ENCODE data around the gene TMUB2. TPM values are rescaled to one million over a fixed set of nuclear protein-coding genes. Genes with fewer than 3 reads are reported as not detected.

Gene TMUB2
- total RNA-seq (2014; rRNA removed; shearing (Covaris generic)) = 23.2 and 27.8 TPM in 2 replicates

DNA sequence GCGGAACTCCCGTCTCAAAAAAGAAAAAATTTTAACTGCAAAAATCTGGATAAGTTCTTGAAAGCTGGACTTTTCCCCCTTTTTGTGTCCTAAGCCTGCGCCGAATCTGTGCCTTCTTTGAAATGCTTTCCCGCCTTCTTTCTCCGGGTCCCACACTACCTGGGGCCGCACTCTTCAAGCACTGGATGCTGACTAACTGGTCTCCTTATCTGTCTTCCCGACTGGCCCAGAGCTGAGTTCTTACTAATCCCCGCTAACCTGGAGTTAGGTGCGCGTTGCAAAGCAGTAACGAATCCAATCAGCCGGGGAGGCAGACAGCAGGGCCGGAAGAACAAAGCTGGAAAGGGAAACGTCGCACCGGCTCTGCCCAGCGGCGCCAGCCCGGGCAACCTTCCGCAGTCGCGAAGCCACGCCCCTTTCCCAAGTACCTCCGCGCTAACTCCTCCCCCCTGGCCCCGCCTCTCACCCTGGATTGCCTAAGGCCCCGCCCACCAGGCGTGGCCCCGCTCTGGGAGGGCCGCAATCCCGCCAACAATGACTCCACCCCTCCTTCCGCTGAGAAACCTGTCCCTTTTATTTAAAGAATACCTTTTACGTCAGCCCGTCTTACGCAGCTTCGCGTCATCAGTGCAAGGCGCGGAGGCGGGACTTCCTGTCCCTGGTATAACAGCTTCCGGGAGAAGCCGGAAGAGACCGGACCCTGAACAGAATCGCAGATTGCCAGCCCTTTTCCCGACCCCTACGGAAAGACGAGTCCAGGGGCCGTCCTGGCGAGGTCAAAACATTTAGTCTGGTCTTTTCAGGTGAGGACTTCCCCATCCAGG is at the start of gene TMUB2:
TMUB2 (plus strand) TSS at position 666 of the 824 bp plus-strand sequence. CDS start 737 bp downstream, outside the sequence.

DNA sequence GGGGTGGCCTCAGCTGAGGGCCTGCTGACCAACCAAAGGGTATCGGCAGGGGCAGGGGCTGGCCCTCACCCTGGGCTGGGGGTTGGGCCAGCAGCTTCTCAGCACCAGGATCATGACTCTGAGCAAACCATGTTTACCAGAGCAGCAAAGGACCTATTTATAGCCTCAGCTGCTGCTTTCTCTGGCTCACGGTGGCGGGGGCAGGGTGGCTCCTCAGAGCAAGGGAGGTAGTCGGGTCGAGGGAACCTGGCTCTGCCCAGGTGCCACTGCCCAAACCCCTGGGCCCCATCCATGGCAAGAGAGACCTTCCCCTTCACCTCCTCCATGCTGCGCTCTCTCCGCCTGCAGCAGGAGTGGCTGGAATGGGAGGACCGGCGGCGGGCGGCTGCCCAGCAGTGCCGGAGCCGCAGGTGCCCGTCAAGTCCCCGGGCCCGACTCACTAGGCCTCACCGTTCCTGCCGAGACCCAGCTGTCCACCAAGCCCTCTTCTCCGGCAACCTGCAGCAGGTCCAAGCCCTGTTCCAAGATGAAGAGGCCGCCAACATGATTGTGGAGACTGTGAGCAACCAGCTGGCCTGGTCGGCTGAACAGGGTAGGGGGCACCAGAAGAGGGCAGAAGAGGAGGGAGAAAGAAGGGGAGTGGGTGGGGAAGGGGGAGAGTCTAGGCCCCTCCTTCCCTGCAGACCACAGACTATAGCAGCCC is 16.1 kb upstream of the TMUB2 start, which contains the start of gene ASB16:
ASB16 (plus strand) TSS at position 206 of the 703 bp plus-strand sequence; CDS start at position 292, 86 bp downstream.

DNA sequence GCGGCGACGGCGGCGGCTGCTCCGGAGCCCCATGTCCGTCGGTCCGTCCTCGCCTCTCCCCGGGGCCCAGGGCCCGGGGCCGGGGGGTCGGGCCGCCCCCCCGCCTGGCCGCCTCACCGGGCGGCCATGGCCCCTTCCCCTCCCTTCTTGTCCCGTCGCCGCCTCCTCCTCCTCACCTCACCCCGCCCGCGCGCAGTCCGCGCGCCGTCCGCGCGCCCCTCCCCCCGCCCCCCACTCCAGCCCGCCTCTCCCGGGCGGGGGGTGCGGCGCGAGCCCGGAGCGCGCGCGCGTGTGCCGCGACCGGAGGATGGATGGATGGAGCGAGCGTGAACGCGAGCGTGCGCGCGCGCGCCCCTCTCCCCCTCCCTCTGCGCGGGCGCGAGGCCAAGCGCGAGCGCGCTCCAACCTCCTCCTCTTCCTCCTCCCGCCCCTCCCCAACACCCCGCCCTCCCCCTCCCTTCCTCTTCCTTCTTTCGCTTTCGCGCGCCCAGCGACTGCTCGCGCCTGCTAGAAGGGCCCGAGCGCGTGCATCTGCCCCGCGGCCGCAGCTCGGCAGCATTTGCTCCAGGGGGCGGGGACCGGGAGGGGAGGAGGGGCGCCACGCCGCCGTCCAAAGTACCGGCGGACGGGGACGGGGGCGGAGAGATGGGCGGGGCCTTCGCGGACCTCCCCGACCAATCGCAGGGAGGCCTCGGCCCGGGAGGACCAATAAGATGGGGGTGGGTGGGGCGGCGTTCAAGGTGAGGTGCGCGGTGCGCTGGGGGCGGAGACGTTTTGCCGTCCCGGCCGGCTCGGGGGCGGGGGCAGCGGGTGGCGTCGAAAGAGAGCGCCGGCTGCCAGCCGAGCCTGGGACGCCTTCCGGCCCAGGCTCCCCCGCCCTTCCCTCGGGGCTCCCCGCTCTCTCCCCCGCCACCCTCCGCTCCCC is 13.0 kb downstream of the TMUB2 start, which contains the start of gene ATXN7L3:
ATXN7L3 (minus strand) TSS at position 332 of the 925 bp plus-strand sequence. CDS start 1,814 bp downstream, outside the sequence.

DNA sequence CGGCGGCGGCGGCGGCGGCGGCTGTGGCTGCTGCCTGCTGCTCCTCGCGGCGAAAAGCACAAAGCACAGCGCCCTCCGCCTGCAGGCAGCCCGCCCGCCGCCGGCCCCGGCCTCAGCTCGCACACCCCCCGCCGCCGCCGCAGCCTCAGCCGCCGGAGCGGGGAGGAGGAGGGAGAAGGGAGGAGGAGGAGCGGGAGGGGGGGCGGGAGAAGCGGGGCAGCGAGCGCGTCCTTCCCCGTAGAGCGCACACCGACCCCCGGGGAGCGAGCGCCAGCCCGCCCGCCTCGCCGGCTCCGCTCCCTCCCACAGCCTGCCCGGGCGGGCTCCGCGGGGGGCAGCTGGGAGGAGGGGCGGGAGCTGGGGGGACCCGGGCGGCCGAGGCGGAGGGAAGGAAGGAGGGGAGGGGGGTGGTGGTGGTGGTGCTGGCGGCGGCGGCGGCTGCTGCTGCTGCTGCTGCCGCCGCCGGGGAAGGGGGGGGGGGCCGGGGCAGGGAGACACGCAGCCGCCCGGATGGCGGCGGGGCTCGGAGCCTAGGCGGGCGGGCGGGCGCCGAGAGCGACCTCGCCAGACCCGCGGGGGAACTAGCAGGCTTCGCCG is 32.9 kb downstream of the TMUB2 start, which contains the start of gene UBTF:
UBTF (minus strand) TSS at position 60 of the 597 bp plus-strand sequence. CDS start 1,446 bp downstream, outside the sequence.

Small RNA genes within 50 kb of the gene (small RNA-seq; reads per million reads assigned to genes)
- not detected for gene MIR6782

Other genes starting within 250 kb of the TMUB2 start
- gene PPY, start 244.5 kb upstream of the TMUB2 start, total RNA-seq (2014; rRNA removed; shearing (Covaris generic)) = not detected in 2 replicates
- gene PYY, start 233.0 kb upstream of the TMUB2 start, total RNA-seq (2014; rRNA removed; shearing (Covaris generic)) = not detected in 2 replicates
- gene NAGS, start 182.3 kb upstream of the TMUB2 start, total RNA-seq (2014; rRNA removed; shearing (Covaris generic)) = 0.96 and 0.98 TPM in 2 replicates
- gene TMEM101, start 172.0 kb upstream of the TMUB2 start, total RNA-seq (2014; rRNA removed; shearing (Covaris generic)) = 56.5 and 61.0 TPM in 2 replicates
- gene LSM12, start 120.3 kb upstream of the TMUB2 start, total RNA-seq (2014; rRNA removed; shearing (Covaris generic)) = 57.1 and 72.5 TPM in 2 replicates
- gene G6PC3, start 116.2 kb upstream of the TMUB2 start, total RNA-seq (2014; rRNA removed; shearing (Covaris generic)) = 67.5 and 80.3 TPM in 2 replicates
- 62.8 and 63.2 TPM in 2 replicates for gene HDAC5, start 63.3 kb upstream of the TMUB2 start, total RNA-seq (2014; rRNA removed; shearing (Covaris generic))
- 7.6 and 8.6 TPM in 2 replicates for gene HROB, start 45.0 kb upstream of the TMUB2 start, total RNA-seq (2014; rRNA removed; shearing (Covaris generic))
- not detected in 2 replicates for gene ASB16, start 16.3 kb upstream of the TMUB2 start, total RNA-seq (2014; rRNA removed; shearing (Covaris generic))
- 53.0 and 54.7 TPM in 2 replicates for gene ATXN7L3, start 12.9 kb downstream of the TMUB2 start, total RNA-seq (2014; rRNA removed; shearing (Covaris generic))
- 100 and 108 TPM in 2 replicates for gene UBTF, start 32.7 kb downstream of the TMUB2 start, total RNA-seq (2014; rRNA removed; shearing (Covaris generic))
- not detected in 2 replicates for gene SLC4A1, start 81.2 kb downstream of the TMUB2 start, total RNA-seq (2014; rRNA removed; shearing (Covaris generic))
- 0.79 and 2.6 TPM in 2 replicates for gene RUNDC3A, start 121.6 kb downstream of the TMUB2 start, total RNA-seq (2014; rRNA removed; shearing (Covaris generic))
- gene SLC25A39, start 137.9 kb downstream of the TMUB2 start, total RNA-seq (2014; rRNA removed; shearing (Covaris generic)) = 101 and 121 TPM in 2 replicates
- gene GRN, start 158.3 kb downstream of the TMUB2 start, total RNA-seq (2014; rRNA removed; shearing (Covaris generic)) = 153 and 180 TPM in 2 replicates
- 2.4 and 2.5 TPM in 2 replicates for gene FAM171A2, start 176.9 kb downstream of the TMUB2 start, total RNA-seq (2014; rRNA removed; shearing (Covaris generic))
- 0.05 and 0.34 TPM in 2 replicates for gene ITGA2B, start 202.7 kb downstream of the TMUB2 start, total RNA-seq (2014; rRNA removed; shearing (Covaris generic))

Measured in A375 (cell line).